DND-41 (cell line): ENCODE data around the gene TCF12.

Experiments
- CTCF ChIP-seq: IDR thresholded peaks from 2 replicates; pipeline ENCODE4 v1.5.1; 2012; ENCODE audit warnings: borderline replicate concordance, low read length, moderate library complexity, mild to moderate bottlenecking; ENCODE audit not compliant: poor library complexity, severe bottlenecking; ENCODE audit errors: extremely low read depth
- EZH2 ChIP-seq: IDR thresholded peaks from 3 replicates; pipeline ENCODE4 v1.6.1; 2012; ENCODE audit warnings: borderline replicate concordance, low read depth, mild to moderate bottlenecking, moderate library complexity, low read length, inconsistent platforms; ENCODE audit not compliant: severe bottlenecking

GRCh38 chr15:57322602-57323250 is 404.3 kb downstream of the TCF12 start:
- TF ChIP-seq CTCF (no peak), EZH2 (no peak)
